ENCODE data around the gene PTEN. TPM values are rescaled to one million over a fixed set of nuclear protein-coding genes. Genes with fewer than 3 reads are reported as not detected.
A peak's percentile ranks its signal among the peaks of the same experiment; 100 is the strongest.
"Not testable (repeated sequence)": the region's sequence is repeated elsewhere in the genome, so short reads cannot be mapped to it uniquely, and the experiment has no call there.

Gene PTEN
- polyA plus RNA-seq, 1 donor = 77.3 TPM

- DNase-seq = no peak
Observed at GRCh38 chr10:87844837-87845623, 18.4 kb upstream of the PTEN start.

DNA sequence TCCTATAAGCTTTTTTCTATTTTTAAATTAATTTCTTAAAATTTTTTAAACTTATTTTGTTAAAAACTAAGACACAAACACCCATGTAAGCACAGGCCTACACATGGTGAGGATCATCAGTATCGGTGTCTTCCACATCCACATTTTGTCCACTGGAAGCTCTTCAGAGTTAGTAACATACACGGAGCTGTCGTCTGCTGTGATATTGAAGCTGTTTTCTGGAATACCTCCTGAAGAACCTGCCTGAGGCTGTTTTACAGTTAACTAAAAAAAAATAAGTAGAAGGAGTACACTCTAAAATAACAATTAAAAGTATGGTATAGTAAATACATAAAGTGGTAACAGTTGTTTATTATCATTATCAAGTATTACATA is 17.8 kb upstream of the PTEN start:
- DNase-seq = no peak

- no peak for DNase-seq
Observed at GRCh38 chr10:87846023-87846422, 17.4 kb upstream of the PTEN start.

DNA sequence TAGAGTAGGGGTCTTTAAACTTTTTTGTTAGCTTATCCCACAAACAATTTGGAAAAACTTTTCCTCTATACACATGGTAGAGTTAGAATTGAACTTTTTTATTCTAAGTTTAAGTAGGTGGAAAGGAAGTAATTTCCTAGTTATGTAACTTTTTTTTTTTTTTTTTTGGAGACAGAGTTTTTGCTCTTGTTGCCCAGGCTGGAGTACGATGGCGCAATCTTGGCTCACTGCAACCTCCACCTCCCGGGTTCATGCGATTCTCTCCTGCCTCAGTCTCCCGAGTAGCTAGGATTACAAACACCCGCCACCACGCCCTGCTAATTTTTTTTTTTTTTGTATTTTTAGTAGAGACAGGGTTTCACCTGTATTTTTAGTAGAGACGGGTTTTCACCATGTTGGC is 16.7 kb upstream of the PTEN start:
- not testable (repeated sequence) for DNase-seq

GRCh38 chr10:87847550-87847949 is 15.9 kb upstream of the PTEN start:
- DNase-seq = no peak

GRCh38 chr10:87849001-87849400 is 14.4 kb upstream of the PTEN start:
- no peak for DNase-seq

DNA sequence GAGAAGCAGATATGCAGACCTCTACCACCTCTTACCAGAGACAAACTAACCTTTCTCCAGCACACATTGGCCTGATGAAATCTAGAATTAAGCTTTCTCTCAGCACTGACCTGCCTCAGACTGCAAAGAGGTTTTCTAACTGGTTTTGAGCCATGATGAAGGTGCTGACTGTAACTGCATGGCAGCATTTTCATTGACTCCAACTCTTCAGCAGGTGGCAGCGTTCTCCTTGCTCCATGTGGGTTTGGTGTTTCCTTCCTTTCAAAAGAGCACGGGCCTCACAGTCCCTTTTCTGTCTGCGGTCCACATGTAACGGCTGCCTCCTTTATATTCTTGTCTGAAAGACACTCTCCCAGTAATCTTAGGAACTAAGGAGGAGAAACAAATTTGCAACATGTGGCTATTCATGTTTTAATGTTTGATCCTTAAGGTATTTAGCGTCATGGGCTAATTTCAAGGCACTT is 12.7 kb upstream of the PTEN start:
- DNase-seq = peak; percentile 65

GRCh38 chr10:87852089-87852488 is 11.3 kb upstream of the PTEN start:
- no peak for DNase-seq

- not testable (repeated sequence) for DNase-seq
Observed at GRCh38 chr10:87855247-87855646, 8.2 kb upstream of the PTEN start.

- DNase-seq = not testable (repeated sequence)
Observed at GRCh38 chr10:87855665-87856064, 7.8 kb upstream of the PTEN start.

GRCh38 chr10:87860156-87860795 is 3.1 kb upstream of the PTEN start:
- DNase-seq = peak; percentile 45

- DNase-seq = no peak
Observed at GRCh38 chr10:87860816-87861403, 2.5 kb upstream of the PTEN start.

- DNase-seq = peak; percentile 50
Observed at GRCh38 chr10:87861566-87861952, 1.9 kb upstream of the PTEN start.

DNA sequence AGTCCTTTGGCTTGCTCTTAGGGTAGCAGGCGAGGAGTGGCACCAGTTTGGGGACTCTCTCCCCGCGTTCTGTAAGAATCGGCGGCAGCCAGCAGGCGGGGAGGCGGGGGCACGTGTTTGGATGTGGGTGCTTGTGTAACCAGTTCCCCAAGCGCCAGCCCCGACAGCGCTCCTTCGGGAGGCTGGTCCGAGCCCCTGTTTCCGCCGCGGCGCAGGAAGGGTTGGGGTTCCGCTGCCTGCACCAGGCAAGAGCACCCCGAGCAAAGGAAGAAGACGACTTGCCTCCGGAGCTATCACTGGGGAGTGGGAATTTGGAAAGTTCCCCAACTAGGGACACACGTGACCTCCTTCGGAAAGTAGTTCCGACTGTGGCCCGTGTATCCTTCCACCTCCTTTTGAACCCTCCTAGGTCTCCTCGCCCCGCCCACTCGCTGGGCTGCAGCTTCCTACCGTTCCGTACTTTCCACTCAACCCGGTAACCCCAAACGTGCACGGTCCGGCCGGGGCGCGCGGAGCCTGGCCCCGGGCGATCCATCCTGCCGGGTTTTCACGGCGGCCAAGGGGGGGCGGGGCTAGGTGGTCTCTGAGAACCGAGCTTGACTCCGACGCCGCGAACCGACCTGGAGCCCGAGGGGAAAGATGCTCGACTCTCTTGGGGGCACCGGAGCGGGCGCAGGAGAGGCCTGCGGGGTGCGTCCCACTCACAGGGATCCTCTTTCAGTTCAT is 1.3 kb upstream of the PTEN start:
- DNase-seq = peak; percentile 98

GRCh38 chr10:87862679-87863052 is 759 bp upstream of the PTEN start:
- DNase-seq = no peak

GRCh38 chr10:87863951-87864495 is 598 bp downstream of the PTEN start:
- peak; percentile 34 for DNase-seq

- DNase-seq = peak; percentile 41
Observed at GRCh38 chr10:87864496-87865059, 1.2 kb downstream of the PTEN start.

- DNase-seq = peak; percentile 36
Observed at GRCh38 chr10:87865241-87865881, 1.9 kb downstream of the PTEN start.

DNA sequence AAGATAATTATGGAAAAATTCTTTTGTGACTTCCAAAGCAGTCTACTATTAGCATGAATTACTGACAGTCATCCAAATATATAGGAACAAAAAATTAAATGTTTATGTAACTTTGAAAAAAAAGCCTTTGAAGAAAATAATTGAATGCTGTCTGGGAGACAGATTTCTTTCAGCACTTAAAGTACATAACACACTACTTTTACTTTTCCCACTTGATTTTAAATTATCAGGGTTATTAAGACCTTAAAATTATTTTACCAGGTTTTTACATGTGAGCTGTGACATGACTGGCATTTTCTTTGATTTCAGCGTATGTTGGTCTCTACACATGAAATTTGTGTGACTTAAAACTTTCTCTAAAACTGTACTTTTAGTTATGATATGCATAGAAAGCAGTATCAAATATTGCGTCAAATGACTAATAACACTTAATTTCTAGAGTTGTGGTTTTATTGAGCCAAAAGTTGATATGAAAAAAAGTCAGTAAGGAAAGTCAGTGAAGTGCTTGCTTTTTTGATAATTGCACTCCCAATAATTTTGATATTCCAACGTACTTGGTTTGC is 3.1 kb downstream of the PTEN start:
- peak; percentile 15 for DNase-seq

DNA sequence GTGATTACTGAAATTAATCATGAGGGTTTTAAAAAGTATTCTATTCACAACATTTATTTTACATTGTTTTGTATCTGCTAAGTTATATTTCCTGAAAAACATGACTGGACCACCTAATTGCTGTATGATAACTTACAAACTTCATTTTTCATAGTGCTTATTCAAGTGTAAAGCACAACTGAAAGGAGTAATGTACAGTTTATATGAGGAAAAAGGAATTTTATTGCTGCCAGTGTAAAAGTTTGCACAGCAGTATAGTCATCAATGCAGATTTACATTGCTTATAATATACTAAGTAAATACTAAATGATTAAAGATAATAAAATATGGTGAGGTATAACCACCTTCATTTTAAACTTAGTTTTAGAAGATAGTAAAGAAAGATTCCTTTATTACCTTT is 4.0 kb downstream of the PTEN start:
- peak; percentile 26 for DNase-seq

DNA sequence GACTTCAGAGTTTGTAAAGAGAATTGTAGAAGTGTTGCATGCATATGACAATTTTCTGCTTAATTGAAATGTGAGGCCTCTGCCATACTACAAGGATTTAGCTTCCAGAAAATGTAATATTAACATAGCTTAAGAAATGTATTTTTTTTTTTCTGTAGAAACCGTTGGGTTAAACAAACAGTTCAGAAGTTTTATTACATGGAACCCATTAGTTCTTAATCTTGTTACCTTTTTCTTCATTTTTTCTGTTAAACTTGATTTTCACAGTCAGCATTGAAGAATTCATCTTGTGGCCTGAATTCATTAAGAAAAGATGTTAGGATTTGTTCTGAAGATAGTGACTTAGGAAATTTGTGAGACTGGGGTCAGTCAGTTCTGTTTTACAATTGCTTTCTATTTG is 4.9 kb downstream of the PTEN start:
- DNase-seq = peak; percentile 20
